IPS-18c (cell line): ENCODE measurements around the gene EMP1.
"Not testable (repeated sequence)": the region's sequence is repeated elsewhere in the genome, so short reads cannot be mapped to it uniquely, and the experiment has no call there.

Experiments used
- H3K4me3 ChIP-seq: 2 replicates; pipeline ENCODE4 v1.7.0; 2013; ENCODE audit warnings: low read depth, mild to moderate bottlenecking, low read length, moderate library complexity; ENCODE audit not compliant: insufficient read depth
- H3K9me3 ChIP-seq: one replicate; pipeline ENCODE4 v1.6.1; 2013; ENCODE audit warnings: mild to moderate bottlenecking, low read length, moderate library complexity; ENCODE audit not compliant: control insufficient read depth, insufficient read depth

The EMP1 gene

GRCh38 chr12:13258717-13259119 lies 62.2 kb downstream of the EMP1 start:
- no peak overlapping the region for H3K4me3 ChIP-seq
- no peaks in the 10 kb centered on the region for H3K9me3 ChIP-seq

DNA sequence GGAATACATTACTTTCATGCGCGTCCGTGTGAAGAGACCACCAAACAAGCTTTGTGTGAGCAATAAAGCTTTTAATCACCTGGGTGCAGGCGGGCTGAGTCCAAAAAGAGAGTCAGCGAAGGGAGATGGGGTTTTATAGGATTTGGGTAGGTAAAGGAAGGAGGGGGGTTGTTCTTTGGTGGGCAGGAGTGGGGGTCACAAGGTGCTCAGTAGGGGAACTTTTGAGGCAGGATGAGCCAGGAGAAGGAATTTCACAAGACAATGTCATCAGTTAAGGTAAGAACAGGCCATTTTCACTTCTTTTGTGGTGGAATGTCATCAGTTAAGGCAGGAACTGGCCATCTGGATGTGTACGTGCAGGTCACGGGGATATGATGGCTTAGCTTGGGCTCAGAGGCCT lies 63.1 kb downstream of the EMP1 start:
- H3K9me3 ChIP-seq, H3K4me3 ChIP-seq: not testable (repeated sequence)

GRCh38 chr12:13267826-13268225 lies 71.3 kb downstream of the EMP1 start:
- not testable (repeated sequence) for H3K9me3 ChIP-seq, H3K4me3 ChIP-seq

DNA sequence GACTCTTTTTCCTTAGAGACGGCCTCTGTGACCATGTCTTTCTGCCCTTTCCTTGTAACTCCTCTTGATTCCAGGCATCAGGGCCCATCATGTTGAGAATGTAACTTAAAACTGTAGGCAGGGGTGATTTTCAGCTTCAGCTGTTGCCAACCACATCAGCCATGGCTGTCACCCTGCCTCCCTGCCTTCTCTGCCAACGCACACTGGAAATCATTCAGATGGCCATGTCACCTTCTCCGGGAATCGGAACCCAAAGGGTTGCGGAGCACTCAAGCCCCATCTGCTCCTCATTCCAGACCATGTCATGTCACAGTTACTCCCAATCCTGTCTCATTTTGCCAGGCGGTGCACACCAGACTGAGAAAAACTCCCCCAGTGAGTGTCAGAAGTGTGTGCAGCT lies 72.1 kb downstream of the EMP1 start:
- Histone ChIP-seq H3K4me3 (no peak overlapping the region), H3K9me3 (no peaks in the 10 kb centered on the region)
